GM18870 (cell line): Measurements from ENCODE around the gene PALMD.

ENCODE experiments used
- ATAC-seq: cut with Tn5 transposase; IDR thresholded peaks from one replicate; pipeline ENCODE4 v1.9.1; 2021; ENCODE audit warnings: moderate library complexity; ENCODE audit not compliant: unreplicated experiment

Gene PALMD

DNA sequence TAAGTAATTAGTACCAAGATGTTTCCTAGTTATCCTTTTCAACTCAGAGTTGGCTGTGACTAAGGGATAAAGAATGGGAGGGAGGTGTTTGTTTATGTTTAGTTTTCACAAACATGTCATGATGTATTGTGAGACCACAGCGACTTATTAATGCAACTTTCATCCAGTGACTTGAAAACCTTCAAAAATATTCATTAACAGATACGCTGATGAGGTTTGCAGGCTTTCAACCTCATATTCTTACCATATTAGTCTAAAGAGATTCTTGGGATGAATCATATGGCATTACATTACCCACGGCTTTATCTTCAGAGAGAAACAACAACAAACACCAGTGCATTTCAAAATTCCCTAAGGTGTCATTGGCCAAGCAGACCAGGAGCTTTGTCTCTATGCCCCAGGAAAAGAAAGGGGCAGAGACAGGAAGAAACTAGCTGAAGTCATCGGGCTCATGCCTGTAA lies 36.4 kb downstream of the PALMD start:
- ATAC-seq, result no peak

DNA sequence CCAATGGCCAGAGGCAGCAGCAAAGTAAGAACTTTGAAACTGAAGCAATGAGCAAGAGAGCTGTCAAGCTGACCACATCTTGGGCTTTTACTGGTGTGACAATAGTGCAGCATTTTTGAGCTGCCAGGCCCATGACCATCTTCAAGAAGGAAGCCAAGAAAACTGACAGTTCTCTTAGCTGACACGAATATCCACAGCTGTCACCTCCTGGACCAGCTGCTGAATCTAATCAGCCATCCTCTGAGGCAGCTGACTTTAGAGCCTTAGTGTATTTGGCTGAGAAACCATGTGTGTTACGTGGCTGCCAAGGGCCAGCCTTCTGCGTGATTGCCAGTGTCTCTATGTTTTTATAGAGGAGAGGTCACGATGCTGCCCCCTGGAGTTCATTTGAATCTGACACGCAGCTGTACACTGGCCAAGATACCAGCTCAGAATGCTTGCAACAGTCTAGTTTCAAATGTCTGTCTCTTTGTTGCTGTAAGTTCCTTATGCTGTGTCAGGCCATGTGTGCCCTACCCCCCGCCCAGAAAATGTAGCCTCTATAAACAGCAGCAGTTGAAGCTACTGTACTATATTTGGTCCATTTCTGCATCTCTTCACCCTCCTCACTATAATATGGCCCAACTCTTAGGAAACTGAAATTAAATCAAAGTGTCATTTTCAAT lies 39.7 kb downstream of the PALMD start:
- ATAC-seq, result peak; percentile 84

DNA sequence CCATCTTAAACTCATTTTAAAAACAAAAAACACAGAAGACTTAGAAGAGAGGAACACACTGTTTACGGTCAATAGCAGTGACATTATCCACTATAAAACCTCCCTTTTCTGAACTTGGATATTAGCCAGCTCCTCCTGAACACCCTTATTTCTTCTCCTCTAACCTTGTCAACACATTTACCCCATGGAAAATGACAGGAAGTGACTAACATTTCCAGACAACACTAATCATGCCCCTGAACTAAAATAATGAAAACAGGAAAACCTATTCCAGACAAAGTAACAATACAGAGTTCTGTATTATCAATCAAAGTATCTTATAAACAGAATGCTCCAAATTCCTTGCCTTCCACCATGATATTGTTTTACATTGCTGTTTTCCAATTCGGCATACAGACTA lies 45.3 kb downstream of the PALMD start:
- no peak for ATAC-seq

DNA sequence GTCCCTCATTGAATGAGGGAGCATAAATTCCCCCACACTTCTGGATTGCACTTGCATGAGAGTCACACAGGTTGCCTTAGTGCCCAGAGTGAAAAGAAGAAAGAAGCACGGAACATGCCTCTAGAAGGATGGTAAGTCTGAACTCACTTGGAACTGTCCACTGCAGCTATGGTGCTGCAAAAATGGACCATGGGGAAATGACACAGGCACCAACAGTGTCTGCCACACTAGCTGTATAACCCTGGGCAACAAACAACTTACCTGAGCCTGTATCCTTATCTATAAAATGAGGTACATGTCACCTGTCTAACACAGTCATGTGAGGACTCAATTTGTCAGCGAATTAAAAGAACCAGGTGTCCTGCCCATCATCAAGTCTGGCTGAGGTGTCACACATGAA lies 50.7 kb downstream of the PALMD start:
- no peak for ATAC-seq

DNA sequence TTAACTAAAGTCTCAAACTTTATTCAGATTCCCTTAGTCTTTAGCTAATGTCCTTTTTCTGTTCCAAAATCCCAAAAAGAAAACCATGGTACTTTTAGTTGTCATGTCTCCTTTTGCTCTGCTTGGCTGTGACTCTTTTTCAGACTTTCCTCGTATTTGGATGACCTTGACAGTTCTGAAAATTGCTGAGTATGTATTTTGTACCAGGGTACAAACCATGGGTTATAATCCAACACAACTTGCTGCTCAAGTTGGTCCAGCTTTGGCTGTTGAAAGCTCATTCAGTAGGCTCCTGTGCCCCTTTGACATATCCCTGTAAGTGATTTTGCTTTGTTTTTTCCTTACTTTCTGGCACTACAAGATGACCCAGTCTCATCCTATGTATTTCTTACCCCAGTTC lies 51.7 kb downstream of the PALMD start:
- ATAC-seq, result no peak

DNA sequence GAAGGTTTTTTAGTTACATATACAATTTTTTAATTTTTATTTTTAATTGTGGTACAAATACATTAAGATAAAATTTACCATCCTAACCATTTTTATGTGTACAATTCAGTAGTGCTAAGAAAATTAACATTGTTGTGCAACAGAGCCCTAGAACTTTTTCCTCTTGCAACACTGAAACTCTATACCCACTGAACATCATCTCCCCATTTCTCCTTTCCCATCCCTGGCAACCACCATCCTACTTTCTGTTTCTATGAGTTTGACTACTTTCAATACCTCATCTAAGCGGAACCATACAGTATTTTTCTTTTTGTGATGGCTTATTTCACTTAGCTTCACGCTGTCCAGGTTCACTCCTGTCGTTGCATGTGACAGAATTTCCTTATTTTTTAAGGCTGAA lies 54.1 kb downstream of the PALMD start:
- ATAC-seq, result no peak

DNA sequence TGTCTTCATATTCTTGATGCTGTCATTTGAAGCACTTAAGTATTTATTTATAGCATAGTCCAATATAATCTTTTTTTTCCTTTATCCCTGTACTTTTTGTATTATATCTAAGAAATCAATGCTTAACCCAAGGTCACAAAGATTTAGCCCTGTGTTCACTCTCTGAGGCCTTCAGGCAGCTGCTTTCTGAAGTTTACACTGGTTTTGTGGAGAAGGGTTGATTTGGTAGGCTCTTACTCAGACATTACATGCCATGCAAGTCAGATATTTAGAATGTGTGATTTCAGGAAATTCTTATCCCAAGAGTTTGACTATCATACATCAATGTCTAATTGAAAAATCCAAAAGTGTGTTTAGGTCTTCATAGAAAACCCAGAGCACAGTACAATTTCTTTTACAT lies 56.3 kb downstream of the PALMD start:
- ATAC-seq, result no peak

DNA sequence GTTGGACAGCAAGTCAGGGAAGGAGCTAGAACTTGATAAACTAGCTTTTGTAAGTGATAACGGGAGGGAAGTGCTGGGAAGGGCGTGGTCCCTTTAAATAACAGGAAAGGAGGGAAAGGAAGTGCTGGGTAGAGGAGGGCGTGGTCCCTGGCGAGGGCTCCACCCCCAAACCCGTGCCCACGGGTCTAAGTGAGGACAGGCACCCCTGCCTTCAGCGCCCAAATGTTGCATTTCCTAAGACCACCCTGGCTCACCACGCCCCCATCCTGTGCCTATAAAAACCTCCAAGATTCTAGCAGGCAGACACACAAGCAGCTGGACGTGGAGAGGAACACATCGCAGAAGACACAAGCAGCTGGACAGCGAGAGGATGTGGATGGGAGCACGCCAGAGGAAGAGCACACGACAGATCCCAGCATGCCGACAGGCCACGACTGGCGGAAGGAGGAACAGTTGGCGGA lies 58.5 kb downstream of the PALMD start:
- no peak for ATAC-seq

DNA sequence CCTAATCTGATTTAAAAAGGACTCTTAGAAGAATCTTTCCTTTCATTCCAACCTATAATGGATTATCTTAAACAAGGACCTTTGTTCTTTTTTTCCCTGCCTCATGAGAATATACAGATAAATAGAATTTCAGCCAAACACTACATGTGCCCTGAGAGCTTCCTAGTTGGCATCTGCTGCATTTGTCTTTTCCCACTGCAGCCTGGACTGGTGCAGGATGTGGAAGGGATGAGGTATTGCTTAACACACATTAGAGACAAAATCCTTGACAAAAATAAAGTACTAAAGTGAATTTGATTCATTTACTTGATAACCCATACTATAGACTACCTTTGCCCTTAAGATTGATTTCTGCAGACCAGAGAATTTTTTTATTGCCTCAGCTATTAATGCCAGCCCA lies 59.5 kb downstream of the PALMD start:
- ATAC-seq, result no peak

DNA sequence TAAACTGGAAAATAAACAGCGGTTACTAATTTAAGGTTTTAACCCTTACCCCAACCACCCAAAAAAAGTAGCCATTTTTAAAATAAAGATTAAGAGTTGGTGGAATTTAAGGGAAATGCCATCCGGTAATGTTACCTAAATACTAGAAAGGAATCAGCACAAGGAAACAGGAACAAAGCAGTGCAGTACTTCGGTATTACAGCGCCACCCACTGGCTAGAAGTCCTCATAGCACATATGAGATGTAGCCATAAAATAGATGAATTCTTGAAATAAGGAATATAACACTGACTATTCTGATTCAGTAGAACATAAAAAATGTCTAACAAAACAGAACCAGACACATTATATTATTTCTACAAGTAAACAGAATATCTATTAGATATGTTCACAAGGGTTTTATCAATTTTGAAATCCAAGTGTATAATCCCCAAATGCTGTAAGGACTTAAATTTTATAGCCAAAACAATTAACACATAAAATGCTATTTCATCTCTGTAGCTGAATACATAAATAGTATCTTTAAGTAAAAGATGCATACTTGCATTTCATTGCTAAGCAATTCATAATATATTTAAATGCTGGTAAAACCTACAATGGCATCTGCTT lies 61.7 kb downstream of the PALMD start:
- peak; percentile 83 for ATAC-seq

DNA sequence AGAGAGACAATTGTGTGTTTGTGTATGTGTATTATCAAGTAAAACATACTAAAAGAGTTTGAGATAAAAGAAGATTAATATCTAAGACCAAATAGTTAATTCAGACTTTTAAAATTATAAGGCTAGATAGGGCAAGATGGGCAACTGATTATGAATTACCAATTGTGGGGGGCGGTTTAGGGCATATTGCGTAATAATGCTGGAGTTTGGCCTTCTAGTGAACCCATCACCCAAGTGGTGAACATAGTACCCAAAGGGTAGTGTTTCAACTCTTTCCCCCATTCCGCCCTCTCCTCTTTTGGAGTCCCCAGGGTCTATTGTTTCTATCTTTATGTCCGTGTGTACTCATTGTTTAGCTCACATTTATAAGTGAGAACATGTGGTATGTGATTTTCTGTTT lies 65.1 kb downstream of the PALMD start:
- ATAC-seq, result no peak

DNA sequence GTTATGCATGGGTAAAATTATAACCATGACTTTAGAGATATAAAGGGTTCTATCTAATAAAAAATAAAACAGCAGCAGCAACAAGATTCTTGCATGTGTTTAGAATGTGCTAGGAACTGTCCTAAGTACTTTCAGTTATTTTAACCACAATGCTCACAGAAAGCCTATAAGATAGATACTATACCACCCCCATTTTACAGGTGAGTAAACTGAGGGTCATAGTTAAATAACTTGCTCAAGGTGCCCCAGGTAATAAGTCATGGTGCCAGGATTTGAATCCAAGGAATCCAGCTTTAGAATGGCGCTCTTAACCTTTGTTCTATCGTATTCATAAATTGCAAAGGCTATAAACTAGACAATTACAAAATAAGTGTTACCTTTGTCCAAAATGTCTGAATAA lies 67.1 kb downstream of the PALMD start:
- no peak for ATAC-seq

DNA sequence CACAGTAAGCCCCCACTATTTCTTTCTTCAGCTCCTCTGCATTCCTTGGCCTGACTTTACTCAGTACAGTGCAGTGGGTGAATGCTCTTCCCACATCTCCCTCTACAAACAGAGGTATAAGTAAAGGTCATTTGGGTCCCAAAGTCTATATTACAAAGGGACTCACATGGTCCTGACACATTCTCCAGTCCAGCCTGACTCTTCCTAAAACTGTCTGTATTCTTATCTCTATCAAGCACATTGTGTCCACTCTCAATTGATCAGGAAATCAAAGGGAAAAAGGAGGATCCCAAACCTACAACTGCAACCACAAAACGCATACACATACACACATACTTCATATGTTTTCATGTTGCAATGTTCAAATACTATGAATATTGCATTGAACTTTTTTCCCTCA lies 71.1 kb downstream of the PALMD start:
- ATAC-seq, result no peak

DNA sequence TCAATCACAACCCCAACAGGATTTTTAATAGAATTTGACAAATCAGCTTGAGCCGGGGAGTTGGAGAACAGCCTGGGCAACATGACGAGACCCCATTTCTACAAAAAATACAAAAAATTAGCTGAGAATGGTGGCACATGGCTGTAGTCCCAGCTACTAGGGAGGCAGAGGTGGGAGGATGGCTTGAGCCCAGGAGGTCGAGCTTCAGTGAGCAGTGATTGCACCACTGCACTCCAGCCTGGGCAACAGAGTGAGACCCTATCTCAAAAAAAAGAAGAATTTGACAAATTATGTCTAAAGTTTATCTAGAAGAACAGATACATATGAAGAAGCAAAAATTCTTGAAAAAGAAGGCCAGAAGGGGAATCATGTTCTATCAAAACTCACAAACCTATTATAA lies 77.3 kb downstream of the PALMD start:
- no peak for ATAC-seq

DNA sequence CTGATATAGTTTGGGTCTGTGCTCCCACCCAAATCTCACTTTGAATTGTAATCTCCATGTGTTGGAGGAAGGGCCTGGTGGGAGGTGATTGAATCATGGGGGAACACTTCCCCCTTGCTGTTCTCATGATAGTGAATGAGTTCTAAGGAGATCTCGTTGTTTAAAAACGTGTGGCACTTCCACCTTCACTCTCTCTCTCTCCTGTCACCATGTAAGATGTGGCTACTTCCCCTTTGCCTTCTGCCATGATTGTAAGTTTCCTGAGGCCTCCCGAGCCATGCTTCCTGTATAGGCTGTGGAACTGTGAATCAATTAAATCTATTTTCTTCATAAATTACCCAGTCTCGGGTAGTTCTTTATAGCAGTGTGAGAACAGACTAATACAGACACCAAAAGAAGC lies 80.1 kb downstream of the PALMD start:
- ATAC-seq, result no peak

DNA sequence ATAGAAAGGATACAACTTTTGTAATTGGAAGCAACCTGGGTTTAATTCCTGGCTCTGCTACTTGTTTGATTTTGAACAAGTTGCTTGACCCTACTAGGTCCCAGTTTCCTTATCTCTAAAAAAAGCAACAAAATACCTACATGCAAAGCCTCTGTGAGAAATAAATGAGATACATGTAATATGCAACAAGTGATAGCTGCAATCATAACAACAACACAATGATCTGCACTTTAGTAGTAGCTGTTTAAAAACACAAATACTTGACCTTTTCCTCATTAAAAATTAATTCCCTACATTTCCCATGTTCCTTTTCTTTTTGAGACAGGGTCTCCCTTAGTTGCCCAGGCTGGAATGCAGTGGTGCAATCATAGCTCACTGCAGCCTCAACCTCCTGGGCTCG lies 80.5 kb downstream of the PALMD start:
- ATAC-seq, result no peak

DNA sequence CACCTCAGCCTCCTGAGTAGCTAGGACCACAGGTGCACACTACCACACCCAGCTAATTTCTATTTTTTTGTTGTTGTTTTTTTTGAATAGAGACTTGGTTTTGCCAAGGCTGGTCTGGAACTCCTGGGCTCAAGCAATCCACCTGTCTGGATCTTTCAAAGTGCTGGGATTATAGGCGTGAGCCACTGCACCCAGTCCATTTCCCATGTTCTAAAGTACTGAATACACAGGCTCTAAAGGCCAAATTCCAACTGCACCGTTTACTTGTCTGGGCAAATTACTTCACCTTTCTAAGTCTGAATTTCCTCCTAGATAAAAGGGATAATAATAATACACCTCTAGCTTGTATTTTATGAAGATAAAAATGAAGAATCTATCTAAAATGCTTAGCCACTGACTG lies 80.9 kb downstream of the PALMD start:
- no peak for ATAC-seq

DNA sequence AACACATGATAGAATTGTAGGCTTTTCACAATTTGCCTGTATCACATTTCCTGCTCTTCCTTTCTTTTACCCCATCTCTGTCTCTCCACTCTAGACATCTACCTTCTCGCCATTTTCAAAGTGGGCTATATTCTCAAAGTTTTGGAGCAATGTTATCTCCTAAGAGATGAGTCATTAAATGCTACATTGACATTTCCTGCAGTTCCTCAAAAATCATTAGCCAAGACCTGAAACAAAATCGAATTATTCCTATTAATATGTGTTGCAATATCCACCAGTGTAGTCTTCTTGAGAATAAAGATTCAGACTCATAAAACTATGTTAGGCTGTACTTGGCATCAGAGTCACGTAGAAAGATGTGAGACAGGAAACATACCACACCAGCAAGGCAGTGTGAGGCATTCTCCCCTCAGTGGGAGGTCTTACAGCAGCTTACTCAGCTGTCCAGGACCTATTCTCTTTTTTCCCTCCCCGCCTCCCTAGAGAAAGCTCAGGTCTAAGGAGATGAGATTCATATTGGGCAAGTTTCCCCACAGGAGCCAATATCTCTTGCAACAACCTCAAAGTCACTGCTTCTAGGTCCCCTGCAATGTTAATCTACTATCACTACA lies 81.8 kb downstream of the PALMD start:
- ATAC-seq, result no peak

DNA sequence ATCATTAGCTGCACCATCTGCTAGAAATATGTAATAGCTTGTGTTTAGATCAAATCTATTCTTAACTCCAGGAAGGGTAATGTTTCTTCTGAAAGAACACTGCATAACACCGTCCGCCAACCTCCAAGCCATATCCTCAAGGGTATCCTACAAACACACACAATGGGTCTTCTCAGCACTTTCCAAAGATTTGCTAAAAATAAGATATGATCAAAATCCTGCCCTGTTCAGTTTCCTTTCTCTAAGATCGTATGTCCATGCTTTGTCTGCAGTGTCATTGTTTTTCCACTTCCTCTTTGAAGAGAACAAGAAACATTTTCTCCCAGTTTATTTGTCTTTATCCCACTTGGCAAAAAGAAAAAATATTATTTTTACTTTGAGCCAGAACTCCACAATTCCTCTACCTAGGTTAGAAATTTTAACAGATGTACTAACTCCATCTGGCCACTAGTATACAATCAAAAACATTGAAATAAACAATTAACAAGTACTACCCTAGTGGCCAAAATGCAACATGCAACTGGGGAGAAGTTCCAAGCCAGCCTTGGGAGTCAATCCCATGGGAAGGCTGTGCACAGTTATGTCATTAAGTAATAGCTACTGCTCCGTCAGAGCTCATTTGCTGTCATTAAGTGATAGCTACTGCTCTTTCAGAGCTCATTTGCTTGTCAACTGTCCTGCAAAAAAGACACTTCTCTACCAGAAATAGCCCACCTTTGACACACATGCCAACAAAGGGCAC lies 82.8 kb downstream of the PALMD start:
- no peak for ATAC-seq

DNA sequence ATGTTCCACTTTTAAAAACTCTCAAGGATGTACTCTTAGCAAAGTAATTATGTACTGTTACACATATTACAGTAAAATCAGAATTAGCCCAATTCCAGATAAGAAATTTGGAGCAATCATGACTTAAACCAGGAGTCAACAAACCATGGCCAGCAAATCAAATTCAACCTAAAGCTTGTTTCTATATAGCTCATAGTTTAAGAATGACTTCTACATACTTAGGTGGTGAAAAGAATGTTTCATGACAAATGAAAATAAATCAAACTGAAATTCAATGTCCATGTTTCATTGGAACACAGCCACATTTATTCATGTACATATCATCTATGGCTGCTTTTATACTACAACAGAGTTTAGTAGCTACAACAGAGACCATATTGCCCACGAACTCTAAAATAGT lies 85.5 kb downstream of the PALMD start:
- ATAC-seq, result no peak

DNA sequence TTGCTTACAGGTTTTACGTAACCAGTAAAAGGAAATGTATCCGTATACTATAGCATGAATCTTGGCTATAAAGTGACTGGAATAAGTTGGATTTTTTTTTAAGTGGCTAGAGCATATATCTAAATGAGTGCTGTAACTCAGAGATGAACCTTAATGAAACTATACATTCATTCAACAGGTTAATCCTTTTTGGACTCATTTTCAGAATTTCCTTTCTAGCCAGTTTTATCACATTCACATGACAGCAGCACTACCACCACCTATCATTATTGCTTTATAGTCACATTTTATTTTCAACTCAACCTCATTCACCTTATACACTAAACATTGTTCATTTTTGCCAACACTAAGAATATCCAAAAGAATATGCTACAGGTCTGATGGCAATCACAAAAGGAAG lies 89.9 kb downstream of the PALMD start:
- no peak for ATAC-seq

DNA sequence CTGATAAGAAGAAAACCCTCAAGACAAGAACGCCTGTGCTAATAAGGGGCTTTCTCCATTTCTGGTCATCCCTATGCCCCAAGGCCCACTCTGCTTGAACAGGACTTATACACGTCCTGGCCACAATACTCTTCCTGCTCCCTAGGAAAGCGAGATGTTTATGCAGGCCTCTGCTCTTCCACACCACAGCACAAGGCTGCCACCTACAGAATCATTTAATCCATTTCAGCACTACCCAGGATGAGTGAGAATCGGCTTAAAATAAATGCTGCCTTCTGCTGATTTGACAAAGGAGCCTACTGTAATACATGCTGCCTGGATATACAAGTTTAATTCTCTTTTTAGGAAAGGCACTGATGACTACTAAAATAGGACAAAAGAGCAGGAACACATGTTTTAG lies 91.1 kb downstream of the PALMD start:
- no peak for ATAC-seq
